ENCODE measurements around the gene TMPRSS11B.
"Not testable (repeated sequence)": the region's sequence is repeated elsewhere in the genome, so short reads cannot be mapped to it uniquely, and the experiment has no call there.

Gene TMPRSS11B

GRCh38 chr4:68216501-68216900 lies 29.0 kb downstream of the TMPRSS11B start:
- no peak for DNase-seq

GRCh38 chr4:68209003-68209402 lies 36.5 kb downstream of the TMPRSS11B start:
- DNase-seq = no peak

- not testable (repeated sequence) for DNase-seq
These were observed 51.2 kb downstream of the TMPRSS11B start for GRCh38 chr4:68194305-68194704.

- DNase-seq = no peak
These were observed 52.3 kb downstream of the TMPRSS11B start for GRCh38 chr4:68193194-68193593.

GRCh38 chr4:68187145-68187544 lies 58.3 kb downstream of the TMPRSS11B start:
- no peak for DNase-seq

- no peak for DNase-seq
These were observed 60.6 kb downstream of the TMPRSS11B start for GRCh38 chr4:68184923-68185322.

GRCh38 chr4:68183417-68183816 lies 62.1 kb downstream of the TMPRSS11B start:
- no peak for DNase-seq

GRCh38 chr4:68182382-68182820 lies 63.1 kb downstream of the TMPRSS11B start:
- no peak for DNase-seq

GRCh38 chr4:68180849-68181526 lies 64.5 kb downstream of the TMPRSS11B start:
- DNase-seq = no peak

- DNase-seq = no peak
These were observed 68.6 kb downstream of the TMPRSS11B start for GRCh38 chr4:68176904-68177303.
